ENCODE data around the gene NOTCH4.

DNA sequence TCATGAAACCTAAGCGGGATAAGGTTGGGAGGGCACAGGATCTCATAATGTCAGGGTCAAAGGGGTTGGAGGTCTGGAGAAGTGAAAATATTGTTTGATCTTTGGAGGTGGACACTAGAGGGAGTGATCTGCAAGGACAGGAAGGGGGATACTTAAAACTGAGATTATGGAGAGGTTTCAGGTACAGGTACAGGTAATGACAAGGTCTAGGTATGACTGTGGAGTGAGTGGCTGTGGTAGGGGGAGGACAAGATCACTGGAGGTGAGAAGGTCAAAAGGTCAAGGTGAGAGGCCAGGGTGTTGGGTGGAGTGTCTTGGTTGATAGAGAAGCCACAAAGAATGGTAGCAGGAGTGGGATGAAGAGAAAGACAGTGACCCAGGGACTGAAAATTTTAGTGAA lies 16.8 kb upstream of the NOTCH4 start:
- TF ChIP-seq EZH2phosphoT487 (IDR thresholded peaks at IDR 0.05; ENCODE audit: insufficient read depth, low read depth) (no peak), EZH2 (IDR thresholded peaks at IDR 0.05; ENCODE audit: insufficient read depth, poor library complexity, severe bottlenecking) (no peak)
